HG03432 (cell line): ENCODE results near the gene FMN1.

Experiments used
- ATAC-seq: cut with Tn5 transposase; IDR thresholded peaks from one replicate; pipeline ENCODE4 v1.9.1; 2021; ENCODE audit warnings: mild to moderate bottlenecking, moderate library complexity; ENCODE audit not compliant: unreplicated experiment

FMN1 gene

DNA sequence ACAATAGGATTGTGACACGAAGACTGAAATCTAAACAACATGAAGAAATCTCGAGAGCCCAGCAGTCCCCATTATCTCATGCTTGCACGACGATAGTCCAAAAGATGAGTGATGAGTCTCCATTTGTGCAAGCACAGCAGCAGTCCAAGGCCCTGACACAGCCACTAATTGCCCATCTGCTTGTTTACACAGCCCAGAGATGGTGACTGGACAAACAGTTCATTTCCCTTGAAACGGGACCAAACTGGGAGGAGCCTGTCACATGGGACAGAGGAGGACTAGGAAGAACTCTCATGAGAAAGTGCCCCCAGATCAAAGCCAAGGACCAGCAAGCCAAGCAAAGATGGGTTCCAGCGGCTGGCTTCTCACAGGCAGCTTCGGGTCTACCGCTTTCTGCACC is 355.7 kb downstream of the FMN1 start:
- ATAC-seq, result no peak

DNA sequence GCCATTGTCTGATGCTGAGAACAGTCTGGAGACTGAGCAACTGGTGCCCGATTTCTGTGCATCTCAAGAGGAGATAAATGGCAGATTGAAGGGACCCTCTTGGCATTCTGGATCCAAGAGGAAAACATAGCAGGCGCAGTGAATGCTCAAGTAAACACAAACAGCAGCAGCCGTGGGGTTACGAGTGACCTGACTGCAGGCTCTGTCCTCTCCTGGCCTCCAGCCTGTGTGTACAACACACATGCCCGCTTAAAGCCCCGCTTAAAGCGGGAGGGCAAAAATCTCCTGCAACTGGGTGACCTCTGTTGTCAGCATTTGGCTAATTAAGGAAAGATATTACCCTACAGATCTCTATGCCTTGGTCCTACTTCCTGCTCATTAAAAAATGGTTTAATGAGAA is 356.2 kb downstream of the FMN1 start:
- no peak for ATAC-seq

DNA sequence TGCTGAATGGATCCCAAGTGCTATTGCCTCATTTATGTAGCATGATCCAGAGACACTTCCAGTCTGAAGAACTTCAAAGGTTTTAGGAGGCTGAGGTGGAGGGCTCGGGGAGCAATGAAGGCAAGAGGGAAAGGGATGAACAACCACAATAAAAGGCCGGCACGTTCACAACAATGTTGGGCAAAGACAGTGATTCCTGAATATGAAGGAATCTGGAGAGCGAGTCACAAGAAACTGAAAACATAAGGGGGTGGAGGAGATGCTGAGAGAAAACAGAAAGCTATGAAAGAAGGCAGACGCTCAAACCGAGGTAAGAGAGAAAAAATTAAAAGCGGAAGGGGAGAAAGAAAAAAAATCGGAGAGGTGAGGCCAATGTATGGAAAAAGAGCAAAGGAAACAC is 356.6 kb downstream of the FMN1 start:
- no peak for ATAC-seq

DNA sequence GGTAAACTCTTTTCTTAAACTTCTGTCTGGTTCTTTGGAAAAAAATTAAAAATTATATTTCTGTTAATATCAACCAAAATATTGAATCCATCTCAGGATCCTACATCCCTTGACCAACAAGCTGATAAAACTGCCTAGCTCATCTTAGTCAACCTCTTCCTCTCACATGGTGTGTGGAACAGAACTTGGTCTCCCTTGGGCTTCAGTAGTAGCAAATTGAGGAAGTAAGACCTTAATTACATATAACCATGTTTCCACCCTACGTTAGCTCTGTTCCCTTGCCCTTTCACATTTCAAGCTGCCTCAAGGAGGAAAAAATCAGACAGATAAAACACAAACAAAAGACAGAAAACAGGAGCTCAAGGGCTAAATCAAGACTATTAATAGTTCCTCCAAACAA is 360.4 kb downstream of the FMN1 start:
- peak; percentile 89 for ATAC-seq

DNA sequence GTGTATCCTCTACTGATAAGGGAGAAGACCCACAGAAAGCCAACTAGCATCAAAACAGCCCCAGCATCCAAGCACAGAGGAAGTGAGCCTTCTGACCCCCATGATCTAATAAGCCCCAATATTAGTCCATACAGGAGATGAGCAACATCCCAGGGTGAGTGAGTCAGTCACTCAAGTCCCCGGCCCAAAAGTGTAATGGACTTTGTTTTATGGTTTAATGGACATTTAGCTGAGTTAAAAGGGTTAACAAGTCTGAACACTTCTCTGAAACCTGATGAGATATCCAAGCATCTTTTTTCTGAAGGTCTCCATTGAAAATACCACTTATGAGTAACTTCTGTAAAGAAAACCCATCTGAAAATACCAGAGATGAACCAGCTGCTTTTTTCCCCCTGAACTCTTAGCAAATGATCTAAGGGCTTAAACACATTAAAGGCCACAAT is 361.1 kb downstream of the FMN1 start:
- no peak for ATAC-seq

DNA sequence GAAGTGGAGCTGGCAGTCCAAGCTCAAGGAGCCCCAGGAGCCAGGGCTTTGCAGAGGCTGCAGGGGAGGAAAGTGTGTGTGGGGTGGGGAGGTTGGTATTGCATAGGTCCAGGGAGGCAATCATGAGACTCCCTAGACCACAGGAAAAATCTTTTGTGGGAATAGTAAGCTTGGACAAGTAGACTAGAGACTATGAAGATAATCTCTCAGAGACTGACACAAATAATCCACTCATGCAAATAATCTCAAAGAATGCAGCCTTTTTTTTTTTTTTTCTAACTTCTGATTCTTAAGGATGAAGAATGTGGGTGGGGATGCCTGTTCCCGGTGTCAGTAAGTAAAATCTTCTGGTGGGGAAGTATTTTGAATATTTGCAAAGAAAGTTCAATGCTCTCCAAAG is 363.0 kb downstream of the FMN1 start:
- no peak for ATAC-seq

DNA sequence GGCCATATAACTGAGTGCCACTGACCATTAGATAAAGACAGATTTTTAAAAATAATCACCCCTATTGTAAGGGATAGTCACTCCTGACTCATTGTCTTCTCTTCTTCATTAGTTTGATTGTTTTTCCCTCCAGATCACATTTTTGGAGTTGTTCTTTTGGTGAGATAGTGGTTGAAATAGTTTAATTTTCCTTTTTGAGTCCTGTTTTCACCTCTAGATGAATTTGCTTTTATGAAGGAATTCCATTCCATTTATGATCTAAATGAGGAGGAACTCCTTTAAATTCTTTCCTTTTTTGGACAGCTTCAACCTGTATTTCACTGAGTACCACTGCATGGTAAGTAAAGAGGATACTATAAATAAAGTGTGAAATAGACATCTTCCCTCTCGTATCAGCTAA is 364.3 kb downstream of the FMN1 start:
- ATAC-seq, result no peak

DNA sequence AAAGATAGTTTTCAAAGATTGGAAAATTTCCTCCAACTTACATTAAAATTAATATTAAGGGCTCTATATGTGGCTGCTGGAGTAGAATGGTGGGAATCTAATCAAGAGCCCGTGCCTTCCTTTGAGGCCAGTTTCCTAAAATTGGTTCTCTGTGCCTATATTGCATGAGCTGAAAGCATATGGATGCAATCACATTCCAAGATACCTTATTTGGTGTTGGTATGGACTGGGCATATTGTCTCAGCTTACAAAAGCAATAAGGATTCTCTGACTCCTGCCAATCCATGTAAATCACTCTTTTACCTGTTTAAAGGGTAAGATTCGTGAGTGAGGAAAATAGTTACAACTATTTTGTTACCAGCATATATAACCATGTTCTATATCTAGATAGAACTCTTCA is 365.1 kb downstream of the FMN1 start:
- no peak for ATAC-seq

DNA sequence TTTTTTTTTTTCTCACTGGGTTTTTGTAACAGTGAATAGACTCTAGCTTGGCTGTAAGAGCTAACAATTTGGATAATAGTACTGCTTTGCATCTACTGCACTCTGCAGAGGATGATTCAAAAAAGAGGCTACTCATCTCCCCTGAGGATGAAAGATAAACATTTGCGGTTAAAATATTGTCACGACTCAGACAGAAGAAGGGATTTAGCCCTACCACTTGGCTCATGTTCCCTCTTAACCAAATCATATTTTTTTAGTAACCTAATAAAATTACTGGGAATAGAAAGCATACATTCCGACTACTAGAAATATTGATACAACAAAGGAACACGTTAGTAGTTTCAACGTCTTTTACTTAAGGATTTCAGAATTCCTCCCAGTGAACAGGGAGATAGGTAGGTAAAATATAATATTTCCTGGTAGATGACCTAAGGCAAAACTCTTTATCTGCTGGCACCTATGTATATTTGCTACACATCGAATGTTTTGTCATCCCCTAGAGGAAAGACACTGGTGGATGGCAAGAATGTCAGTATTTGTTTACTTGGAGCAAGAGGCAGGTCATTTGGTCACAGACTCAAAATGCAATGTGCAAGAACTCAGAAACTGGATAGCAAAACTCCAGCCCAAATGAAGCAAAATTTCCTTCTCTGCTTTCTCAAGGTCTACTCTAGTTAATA is 365.9 kb downstream of the FMN1 start:
- no peak for ATAC-seq

DNA sequence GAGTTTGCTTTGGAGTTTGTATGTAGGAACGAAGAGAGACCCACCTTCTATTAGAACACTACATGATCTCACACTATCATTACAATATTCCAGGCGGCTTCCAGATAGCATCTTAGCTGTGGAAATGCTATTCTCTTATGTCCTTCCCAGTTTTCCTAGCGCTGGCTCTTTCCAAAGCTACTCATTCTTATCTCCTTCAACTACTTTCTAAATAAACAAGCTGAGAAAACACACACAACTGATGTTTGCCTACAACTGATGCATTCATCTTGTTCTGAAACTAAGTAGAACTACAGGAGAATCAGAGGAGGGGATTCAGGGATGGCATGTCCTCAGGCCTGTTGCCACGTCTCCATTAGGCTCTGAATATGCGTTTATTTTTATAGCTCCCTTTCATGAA is 367.8 kb downstream of the FMN1 start:
- no peak for ATAC-seq

DNA sequence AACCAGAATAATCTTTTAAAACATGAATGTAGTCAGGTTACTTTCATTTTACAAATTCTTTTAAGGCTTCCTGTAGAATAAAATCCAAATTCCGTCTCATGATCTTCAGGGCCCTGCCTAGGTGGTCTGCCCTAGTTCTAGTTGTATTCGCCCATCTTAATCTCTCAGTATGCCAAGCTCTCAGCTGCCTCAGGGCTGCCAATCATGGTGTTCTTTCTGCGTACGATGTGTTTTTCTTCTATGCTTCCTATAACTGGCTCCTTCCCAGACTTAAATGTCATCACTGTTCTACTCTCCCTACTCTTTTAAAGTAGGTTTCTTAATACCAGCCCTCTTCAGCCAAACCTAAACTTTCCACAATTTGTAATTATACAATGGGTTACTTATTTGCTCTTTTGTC is 369.3 kb downstream of the FMN1 start:
- ATAC-seq, result no peak

DNA sequence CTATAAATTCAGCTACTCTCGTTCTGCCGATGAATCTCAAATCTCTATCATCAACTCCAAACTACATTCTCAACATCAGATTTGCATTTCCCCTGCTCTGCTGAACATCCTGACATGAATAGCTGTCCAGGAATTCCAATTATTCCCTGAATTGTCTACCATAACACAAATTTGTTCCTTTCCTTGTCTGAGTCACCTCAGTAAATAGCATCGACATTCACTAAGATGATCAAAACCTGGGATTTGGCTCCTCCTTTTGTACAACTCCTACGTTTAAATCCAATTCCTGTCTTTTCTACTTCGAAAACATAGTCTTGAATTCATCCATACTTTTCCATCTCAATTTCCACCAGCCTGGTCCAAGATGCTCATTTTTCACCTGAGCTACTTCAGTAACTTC is 369.7 kb downstream of the FMN1 start:
- ATAC-seq, result no peak

DNA sequence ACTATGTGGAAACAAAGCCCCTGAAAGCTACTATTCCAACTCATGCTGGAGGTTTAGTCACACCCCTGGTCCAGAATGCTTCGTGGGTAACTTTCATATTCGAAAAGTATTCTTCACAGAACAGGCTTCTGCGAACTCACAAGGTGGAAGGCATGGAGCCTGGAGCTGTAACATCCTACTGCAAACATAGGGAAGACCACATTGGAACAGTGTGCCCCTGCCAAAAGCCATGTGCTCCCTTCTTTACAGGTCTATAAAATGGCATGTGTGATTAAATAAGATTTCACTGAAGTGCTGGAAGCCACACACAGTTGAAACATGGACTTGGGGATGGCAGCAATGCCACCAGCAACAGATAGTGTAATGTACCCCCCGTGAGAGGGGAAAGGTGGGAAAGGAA is 370.8 kb downstream of the FMN1 start:
- ATAC-seq, result no peak

DNA sequence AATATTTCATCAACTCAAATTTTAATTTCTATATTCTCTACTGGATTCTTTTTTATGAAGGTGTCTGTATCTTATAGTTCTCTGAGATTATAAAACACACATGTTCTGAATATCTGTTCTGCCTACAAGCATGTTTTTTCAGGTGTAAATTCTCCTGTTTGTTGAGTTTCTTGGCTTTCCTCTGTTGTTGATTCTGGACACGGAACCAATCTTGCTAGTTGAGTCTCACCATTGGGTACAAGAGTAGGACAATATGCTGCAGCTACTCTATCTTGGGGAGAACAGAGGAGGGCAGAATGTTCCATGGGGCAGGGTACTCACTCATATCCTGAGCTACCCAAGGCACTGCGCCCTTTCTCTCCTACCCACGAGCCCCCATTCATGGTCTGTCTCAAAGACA is 371.8 kb downstream of the FMN1 start:
- no peak for ATAC-seq

DNA sequence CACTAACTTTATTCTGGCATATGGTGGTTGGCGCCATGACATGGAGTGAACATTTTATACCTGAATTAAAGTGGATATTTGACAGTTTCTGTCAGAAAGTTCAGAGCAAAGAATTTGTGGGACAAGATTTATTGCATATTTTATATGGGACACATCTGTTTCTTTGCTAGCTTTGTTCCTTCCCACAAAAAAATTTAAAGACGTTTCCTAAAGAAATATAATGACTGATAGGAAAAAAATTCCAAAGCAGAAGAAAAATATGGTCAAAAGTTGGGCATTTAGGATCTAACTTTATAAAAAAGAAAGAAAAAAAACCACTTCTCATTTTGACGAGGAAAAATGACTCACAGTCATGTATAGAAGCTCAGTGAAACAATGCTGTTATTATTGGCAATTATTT is 375.1 kb downstream of the FMN1 start:
- ATAC-seq, result no peak

DNA sequence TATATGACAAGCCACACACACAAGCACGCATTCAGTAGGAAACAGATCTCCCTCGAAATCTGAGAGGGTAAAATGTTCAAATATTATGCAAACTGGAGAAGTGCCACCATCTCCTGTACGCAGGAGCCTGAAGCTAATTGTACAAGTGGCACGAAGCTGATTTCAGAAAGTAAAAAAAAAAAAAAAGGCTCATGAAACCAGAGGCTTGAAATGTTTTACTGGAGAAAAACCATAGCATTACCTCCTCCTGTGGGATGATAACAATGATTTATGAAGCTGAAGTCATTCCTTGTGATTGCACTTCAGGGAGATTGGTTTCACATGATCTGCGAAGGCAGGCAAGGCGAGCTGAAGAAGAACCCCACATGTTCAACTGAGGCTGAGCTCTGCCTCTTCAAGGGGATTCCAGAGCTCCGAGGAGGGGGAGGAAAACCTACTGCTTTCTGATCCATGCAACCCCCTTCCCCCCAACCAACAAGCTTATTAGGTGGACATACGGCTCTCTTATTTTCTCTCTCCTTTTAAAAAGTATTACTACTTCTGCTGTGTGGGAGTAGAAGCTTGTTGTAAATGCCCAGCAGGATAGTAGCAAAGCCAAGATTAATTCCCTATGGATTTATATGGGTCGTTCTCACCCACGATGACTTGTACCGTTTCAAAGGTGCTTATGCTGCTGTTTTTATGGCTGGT is 375.6 kb downstream of the FMN1 start:
- no peak for ATAC-seq

DNA sequence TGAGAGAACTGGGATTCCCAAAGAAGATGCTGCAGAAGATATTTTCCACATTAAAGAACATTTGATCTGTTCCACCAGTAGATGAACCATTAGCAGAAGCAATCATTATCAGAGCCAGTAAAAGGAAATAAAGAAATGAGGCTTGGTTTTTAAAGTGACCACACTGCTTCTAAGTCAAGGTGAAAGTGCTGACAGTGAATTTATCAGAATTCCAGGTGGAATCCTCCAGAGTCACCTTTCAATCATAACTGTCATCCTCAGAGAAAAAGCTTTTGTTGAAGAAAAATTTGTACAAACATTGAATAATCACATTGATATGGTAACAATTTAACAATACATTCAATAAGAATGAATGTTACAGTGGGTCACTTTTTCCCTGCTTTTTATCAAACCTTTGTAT is 376.9 kb downstream of the FMN1 start:
- no peak for ATAC-seq

DNA sequence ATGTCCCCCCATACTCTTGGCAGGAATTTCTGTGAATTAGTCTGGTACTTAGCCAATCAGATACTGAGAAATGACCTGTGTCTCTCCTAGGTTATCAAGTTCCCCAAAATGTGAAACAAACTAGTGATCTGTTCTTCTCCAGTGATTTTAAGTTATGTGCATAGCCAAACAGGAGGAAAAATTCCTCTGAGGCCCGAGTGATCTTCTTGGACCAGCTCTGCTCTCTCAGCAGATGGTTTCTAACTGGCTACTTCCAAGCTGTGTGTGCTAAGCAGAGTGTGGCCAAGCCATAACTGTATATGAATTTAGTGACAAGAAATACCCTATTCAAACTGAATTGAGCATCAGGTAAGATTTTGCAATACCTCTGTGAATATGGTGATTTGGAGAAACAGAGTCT is 387.2 kb downstream of the FMN1 start:
- ATAC-seq, result no peak

DNA sequence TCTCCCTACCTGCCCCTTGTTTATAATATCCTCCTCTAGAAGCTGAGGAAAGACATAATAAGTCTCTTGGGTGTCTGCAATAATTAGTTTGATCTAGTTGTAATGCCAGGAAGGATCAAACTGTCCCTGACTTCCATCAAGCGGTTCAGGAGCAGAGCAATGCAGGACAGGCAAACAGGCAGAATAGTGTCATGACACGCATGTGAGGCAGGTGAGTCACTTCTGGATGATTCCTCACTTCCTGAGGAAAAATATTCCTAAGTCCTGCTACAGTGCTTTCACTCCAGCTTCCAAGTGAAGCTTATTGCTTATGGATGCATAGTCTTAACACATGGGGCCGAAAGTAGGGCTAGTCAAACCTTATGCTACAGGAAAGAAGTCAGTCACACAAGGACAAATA is 390.9 kb downstream of the FMN1 start:
- no peak for ATAC-seq

DNA sequence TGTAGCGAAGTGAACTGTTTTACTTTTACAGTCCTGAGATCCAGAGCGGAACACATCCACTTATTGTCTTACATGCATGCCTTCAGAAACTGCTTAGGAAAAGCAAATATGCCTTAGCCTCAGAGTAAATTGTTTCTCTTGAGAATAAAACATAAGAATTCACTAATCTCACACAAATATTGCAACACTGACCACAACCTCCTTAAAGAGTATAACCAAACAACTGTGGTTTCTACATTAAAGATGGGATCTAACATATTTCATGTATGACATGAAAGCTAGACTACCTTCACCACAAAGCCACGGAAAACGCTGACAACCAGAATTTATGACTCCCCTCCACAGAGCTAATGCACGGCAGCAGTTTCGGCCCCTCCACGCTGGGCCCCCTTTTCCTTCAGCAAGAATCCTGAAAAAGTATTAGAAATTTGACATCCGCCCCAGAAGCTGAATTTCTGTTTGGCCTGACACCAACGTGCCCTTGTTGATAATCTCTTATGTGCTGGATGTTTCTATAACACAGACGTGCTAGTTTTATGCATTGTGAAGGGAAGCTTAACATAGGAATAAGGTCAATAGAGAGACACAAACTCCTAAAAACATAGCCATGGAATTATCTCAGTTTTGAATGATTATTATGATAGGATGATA is 392.1 kb downstream of the FMN1 start:
- no peak for ATAC-seq

DNA sequence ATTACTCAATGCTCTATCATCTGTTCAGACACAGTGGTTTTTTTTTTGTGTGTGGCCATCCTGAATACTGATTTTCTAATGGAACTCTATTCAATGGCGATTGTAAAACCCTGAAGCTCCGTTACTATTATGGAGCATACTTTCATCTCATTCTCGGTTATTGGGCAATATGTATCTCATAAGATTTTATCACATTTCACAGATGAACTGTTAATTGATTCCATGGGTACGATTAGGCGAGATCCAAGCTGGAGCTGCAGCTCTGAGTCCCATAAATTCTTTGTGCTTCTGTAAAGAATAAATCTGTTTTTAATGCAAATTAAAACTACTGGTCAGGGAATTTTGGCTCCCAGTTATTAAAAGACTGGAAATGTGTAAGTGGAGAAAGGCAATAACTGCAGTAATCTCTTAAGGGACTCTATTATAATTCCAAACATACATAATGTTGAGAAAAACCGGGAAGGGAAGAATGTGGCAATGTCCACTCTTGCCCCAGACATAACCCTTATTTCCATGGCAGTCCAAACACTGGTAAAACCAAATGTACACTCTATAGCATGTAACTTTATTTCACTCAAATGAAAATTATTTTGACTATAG is 394.5 kb downstream of the FMN1 start:
- no peak for ATAC-seq

DNA sequence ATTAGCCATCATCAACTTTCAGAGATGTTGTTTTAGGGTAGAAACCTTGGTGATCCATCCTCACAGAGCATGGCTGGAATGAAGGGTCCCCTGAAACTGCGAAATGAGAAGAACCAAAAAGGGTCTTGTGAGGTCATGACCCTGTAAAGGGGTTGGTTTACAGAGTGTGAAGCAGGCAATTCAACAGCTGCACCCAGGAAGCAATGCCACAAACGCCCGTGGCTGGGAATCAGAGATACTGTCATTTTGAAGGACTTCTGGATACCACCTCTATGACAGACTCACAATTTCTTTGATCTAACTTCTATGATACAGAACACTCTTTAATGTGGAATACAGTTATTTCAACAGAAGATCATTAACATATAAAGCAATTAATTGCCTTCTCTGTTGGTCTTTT is 397.7 kb downstream of the FMN1 start:
- ATAC-seq, result no peak
